ENCODE results near the gene CDRT4.

Gene CDRT4

DNA sequence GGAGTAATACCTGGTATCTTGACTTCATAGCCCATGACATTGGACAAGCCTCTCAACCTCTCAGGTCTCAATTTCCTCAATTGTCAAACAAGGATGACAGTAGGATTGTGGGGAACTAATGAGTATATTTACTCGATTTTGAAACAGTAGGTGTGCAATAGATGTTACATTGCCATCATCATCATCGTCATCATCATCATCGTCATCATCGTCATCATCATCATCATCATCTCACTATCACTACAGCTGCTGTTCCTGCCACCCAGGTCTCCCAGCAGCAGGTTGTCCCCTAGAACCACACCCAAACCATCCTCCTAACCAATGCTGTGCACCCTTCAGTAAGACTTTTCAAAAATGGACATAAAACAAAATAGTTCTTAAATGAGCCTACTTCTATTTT, 24.8 kb upstream of the CDRT4 start:
- TF ChIP-seq, protein P1, sequence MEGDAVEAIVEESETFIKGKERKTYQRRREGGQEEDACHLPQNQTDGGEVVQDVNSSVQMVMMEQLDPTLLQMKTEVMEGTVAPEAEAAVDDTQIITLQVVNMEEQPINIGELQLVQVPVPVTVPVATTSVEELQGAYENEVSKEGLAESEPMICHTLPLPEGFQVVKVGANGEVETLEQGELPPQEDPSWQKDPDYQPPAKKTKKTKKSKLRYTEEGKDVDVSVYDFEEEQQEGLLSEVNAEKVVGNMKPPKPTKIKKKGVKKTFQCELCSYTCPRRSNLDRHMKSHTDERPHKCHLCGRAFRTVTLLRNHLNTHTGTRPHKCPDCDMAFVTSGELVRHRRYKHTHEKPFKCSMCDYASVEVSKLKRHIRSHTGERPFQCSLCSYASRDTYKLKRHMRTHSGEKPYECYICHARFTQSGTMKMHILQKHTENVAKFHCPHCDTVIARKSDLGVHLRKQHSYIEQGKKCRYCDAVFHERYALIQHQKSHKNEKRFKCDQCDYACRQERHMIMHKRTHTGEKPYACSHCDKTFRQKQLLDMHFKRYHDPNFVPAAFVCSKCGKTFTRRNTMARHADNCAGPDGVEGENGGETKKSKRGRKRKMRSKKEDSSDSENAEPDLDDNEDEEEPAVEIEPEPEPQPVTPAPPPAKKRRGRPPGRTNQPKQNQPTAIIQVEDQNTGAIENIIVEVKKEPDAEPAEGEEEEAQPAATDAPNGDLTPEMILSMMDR (IDR thresholded peaks at IDR 0.05; ENCODE audit: insufficient read depth, low read length, missing control alignments), result no peak
- ChIA-PET CTCF (interaction anchor here (6.3 kb wide), 1 partner anchor 10 kb away, joined by 53 read pairs; no protein-coding TSS in a partner anchor), POLR2A (no interaction called here)
- DNase-seq (ENCODE audit: low read depth, low spot score), result no peak
- H3K4me3 ChIP-seq (ENCODE audit: low read depth, low read length), result no peak overlapping the region

DNA sequence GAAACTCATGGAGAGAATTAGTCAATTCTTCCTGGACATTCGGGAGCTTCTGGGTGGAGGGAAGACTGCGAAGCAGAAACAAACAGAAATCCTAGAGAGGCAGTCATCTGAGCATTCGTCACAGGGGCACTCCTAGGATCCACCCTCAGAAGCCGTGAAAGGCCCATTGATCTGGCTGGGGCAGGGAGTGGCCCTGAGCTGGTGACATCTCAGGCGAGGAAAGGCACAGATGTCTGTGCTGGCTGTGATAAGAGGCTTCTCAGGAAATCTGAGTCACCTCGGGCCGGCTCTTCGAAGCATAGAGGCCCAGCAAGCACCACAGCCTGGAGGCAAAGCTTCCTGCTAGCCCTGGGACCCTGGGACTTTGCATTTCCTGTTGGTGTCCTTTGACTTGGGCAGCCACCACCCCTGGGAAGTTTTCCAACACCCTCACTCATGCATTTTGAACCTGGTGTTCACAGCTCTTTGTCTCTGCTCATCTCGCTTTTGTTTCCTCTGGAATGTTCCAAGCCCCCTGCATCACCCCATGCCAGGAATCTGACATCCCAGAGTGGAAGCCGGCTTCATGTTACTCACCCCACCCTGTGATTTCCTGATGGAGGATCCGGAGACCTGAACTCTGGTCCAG, 23.3 kb upstream of the CDRT4 start:
- no peak overlapping the region for H3K4me3 ChIP-seq (ENCODE audit: low read depth, low read length)
- DNase-seq (ENCODE audit: low read depth, low spot score), result no peak
- POLR2A ChIA-PET, result interaction anchor here (0.6 kb wide), 2 partner anchors 228 to 243 kb away, joined by 3 read pairs; no protein-coding TSS in a partner anchor
- TF ChIP-seq, protein P1 (IDR thresholded peaks at IDR 0.05; ENCODE audit: insufficient read depth, low read length, missing control alignments), result no peak
- CTCF ChIA-PET, result interaction anchor here (2.6 to 6.3 kb wide), 3 partner anchors 12 to 232 kb away, joined by 10 to 53 read pairs (median 30); no protein-coding TSS in a partner anchor

DNA sequence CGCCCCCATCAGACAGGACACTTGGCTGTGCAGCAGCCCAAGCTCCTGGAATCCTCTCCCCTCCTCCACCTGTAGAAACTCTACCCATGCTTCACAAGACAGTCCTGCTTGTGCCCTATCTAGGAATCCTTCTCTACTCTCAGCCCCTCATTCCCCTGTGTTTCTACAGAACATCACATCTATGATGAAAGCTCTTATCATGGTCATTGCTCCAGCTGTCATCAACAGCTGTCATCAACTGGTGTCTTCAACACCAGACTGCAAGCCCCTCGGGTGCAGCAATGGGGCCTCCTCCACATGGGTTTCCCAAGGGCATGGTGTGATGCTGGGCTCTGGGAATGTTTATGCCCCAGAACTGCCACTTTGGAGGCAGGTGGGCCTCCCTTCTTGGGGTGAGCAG, 21.1 kb upstream of the CDRT4 start:
- no peak overlapping the region for H3K4me3 ChIP-seq (ENCODE audit: low read depth, low read length)
- TF ChIP-seq, protein P1 (IDR thresholded peaks at IDR 0.05; ENCODE audit: insufficient read depth, low read length, missing control alignments), result no peak
- ChIA-PET POLR2A (no interaction called here), CTCF (interaction anchor here (0.5 to 6.3 kb wide), 7 partner anchors 8 to 312 kb away, joined by 3 to 53 read pairs (median 4); no protein-coding TSS in a partner anchor)
- DNase-seq (ENCODE audit: low read depth, low spot score), result no peak

DNA sequence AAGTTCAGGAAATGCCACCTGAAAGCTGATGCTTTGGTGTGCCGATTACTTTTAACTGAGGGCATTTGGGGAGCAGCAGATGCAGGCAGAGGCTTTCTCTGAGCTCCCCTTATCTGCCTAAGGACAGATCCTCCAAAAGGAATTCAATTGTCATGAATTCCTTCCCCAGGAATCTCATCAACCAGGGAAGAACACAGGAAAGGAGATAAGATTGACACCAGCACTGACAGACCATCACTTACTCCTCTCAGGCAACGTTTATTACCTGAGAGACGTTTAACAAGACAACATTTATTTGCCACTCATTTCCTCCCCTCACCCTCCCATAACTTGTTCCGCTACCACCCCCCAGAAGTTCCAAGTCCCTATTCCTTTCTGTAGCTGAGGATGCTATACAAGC, 17.6 kb upstream of the CDRT4 start:
- CTCF ChIA-PET, result interaction anchor here (1.3 to 1.8 kb wide), 2 partner anchors 10 to 17 kb away, joined by 4 to 12 read pairs; no protein-coding TSS in a partner anchor
- POLR2A ChIA-PET, result no interaction called here
- H3K4me3 ChIP-seq (ENCODE audit: low read depth, low read length), result no peak overlapping the region
- TF ChIP-seq, protein P1 (IDR thresholded peaks at IDR 0.05; ENCODE audit: insufficient read depth, low read length, missing control alignments), result no peak
- no peak for DNase-seq (ENCODE audit: low read depth, low spot score)

DNA sequence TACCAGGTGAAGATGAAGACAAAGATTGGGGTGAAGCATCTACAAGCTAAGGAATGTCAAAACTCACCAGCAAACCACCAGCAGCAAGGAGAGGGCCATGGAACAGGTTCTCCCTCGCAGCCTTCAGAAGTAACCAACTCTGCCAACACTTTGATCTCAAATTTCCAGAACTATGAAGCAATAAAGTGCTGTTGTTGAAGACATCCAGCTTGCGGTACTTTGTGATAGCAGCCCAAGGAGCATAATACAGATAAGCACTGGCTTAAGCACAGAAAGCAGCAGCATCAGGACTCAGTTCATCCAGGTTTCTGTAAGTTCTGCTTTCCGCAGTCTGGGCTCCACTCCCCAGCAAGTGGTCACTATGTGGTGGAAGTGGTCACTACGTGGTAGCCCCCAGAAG, 16.0 kb upstream of the CDRT4 start:
- TF ChIP-seq, protein P1 (IDR thresholded peaks at IDR 0.05; ENCODE audit: insufficient read depth, low read length, missing control alignments), result no peak
- POLR2A ChIA-PET, result no interaction called here
- no peak for DNase-seq (ENCODE audit: low read depth, low spot score)
- CTCF ChIA-PET, result interaction anchor here (1.1 to 1.8 kb wide), 4 partner anchors 13 to 227 kb away, joined by 3 to 12 read pairs (median 4); no protein-coding TSS in a partner anchor
- H3K4me3 ChIP-seq (ENCODE audit: low read depth, low read length), result no peak overlapping the region

DNA sequence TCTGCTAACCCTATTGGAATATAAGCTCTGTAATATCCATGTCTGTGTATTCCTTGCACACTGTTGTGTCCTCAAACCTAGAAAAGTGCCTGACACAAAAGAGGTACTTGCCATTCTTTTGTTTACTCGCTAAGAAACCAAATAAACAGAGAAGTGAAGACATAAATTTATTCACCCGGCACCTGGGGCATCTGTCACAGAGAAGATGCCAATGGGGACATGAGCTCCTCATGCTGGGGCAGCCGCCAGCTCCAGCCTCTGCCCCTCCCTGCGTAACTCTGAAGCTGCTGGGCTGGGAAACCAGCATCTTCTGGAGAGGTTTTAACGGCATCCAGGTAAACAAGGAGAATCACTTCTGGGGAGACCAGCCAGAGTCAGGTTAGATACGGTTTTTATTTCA, 15.1 kb upstream of the CDRT4 start:
- POLR2A ChIA-PET, result no interaction called here
- no peak overlapping the region for H3K4me3 ChIP-seq (ENCODE audit: low read depth, low read length)
- TF ChIP-seq, protein P1 (IDR thresholded peaks at IDR 0.05; ENCODE audit: insufficient read depth, low read length, missing control alignments), result no peak

More for the DNA sequence above, 15.1 kb upstream of the CDRT4 start:
- no peak for DNase-seq (ENCODE audit: low read depth, low spot score)
- CTCF ChIA-PET, result interaction anchor here (1.0 to 5.1 kb wide), 3 partner anchors 14 to 224 kb away, joined by 3 to 19 read pairs (median 3); no protein-coding TSS in a partner anchor

Measured in AG04449 (cell line).